NCI-H2029 treated with DMSO at 0.1 percent for 48 hours (cell line): ENCODE measurements around the gene MAGEB10.
"Not testable (repeated sequence)": the region's sequence is repeated elsewhere in the genome, so short reads cannot be mapped to it uniquely, and the experiment has no call there.

Source experiments
- DNase-seq: peaks from one replicate; lab custom pipeline; 2025; lab: John Stamatoyannopoulos, UW

MAGEB10 gene

DNA sequence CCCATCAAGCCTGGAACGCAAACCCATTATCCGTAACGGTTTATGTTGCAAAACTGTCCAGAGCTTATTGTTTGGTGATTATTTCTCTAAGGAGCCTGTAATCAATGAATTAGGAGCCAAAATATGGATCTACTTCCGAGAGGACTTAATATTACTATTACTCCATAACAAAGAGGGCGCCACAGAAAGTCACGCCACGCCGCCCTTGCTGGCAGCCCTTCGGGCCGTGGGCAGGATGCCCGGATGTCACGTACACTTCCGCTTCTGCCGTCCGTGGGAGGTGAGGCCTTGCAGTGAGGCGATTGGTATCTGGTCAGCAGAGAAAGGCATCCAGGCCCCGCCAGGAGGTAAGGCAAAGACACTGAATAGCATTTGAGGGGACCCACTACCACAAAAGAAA, at the start of gene MAGEB10:
MAGEB10 (plus strand) TSS at position 301 of the 400 bp plus-strand sequence. CDS start 13,317 bp downstream, outside the sequence.
- no peak for DNase-seq

DNA sequence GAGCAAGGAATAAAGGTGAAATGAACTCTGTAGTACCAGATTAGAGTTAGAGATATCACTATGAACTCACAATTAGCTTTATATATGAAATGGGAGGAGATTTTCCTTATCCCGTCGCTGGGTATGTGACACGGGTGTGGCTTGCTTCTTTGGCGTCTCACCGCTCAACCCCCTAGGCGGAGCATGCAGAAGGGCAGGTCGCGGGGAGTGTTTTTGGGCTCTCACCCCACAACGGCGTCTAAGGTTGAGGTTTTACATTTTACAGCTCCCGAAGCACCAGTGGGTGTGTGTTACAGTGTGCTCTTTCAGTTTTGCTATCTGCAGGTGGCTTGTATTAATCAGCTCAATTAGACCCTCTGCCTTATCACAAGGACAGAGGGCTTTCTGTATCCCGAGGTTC, 42.1 kb upstream of the MAGEB10 start:
- DNase-seq: no peak

- DNase-seq: no peak
Measured at GRCh38 chrX:27767387-27767786, 40.4 kb upstream of the MAGEB10 start.

GRCh38 chrX:27775984-27776383, 31.8 kb upstream of the MAGEB10 start:
- no peak for DNase-seq

DNA sequence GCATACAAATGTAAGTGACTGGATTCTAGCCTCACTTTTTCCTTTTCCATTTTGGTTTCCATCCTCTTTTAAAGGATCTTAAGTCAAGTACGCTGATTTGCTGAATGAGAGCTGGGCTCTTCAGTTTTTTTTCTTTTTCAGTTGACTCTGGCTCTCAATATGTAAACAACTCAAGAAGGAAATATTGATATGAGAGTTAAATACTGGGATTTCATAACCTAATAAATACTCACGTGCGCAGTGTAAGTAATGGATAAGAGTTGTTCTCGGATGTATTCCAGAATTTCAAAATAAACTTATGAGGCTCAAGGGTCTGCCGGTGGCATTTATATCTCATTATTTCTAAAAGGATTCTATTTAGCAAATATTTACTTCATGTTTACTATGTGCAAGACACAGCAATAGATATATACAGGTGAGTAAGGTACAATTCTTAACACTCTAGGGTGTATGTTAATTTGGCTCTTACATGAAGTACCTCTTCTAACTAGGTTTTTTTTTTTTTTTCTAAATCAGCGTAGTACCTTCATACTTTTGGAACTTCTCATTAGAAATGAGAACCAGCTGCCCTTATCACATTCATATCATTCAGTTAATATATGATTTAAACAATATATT, 11.0 kb upstream of the MAGEB10 start:
- DNase-seq: no peak

DNA sequence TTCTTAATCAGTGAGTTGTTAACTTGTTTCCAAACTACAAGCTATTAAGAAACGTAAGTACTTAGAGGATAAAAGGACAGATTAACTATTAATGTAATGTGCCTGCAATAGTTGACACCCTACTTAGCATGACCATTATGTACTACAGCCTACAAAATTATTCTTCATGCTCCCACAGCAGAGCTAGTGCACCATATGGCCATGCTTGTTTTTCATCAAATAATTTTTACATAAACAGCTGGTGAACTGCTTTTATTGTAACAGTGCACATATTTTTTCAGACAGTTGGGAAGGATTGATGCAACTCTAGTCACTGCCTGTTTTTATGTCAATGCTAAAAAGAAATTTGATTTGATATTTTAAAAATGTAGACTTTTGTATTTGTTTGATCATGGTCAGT, 10.2 kb upstream of the MAGEB10 start:
- DNase-seq: no peak

DNA sequence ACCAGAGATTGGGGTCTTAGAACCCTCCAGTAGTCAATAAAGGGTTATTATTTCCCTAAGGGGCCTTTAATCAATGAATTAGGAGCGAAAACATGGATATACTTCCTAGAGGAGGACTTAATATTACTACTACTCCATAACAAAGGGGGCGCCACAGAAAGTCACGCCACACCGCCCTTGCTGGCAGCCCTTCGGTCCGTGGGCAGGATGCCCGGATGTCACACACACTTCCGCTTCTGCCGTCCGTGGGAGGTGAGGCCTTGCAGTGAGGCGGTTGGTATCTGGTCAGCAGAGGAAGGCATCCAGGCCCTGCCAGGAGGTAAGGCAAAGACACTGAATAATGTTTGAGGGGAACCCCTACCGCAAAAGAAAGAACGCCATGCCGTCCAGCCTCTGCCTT, 436 bp downstream of the MAGEB10 start:
- no peak for DNase-seq

GRCh38 chrX:27808991-27809859, 1.4 kb downstream of the MAGEB10 start:
- DNase-seq: not testable (repeated sequence)

DNA sequence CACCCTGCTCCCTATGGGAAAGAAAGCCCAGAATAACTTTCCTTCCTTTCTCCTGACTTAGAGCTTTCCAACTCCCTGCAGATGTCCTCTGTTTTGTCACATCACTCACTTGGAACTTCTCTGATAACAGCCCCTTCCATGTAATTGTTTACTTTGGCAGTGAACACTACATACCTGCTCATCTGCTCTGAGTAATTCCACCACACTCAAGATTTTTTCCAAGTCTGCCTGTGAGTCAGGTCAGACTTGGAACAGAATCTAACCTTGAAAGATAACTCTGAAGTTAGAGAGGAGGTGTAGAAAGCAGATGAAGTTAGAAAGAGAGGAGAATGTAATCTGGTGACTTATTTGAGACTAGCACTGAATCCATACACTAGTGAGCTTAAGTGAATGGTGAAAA, 7.4 kb downstream of the MAGEB10 start:
- no peak for DNase-seq

GRCh38 chrX:27823812-27824211, 16.0 kb downstream of the MAGEB10 start:
- DNase-seq: no peak

DNA sequence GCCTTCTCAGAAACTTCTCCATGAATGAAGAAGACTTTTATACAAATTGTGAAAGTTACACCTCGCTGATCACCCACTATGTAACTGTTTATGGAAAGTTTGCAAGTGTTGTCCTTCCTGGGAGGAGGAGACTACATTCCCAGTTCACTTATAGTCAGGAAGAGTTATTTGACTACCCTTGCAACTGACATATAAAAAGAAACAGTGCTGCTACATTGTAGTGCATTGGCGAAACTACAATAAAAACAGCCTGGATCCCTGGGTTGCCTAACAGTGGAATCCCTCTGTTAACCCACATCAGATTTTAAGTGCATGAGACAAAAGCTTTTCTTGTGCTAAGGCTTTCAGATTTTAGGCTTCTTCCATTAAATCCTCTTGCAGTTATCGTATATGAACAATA, 30.4 kb downstream of the MAGEB10 start:
- DNase-seq: no peak

- no peak for DNase-seq
Measured at GRCh38 chrX:27840881-27841280, 33.1 kb downstream of the MAGEB10 start.

DNA sequence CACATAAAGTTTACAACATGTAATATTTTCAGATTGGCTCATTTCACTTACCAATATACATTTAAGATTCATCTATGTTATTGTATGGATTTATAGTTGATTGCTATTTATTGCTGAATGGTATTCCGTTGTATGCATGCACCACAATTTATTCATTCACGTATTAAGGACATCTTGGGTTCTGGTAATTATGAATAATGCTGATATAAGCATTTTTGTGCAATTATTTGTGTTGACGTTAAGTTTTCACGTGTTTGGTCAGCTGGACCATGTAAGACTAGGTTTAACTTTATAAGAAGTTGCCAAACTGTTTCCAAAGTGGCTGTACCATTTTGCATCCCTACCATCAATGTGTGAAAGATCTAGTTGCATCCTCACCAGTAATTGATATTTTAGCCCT, 35.1 kb downstream of the MAGEB10 start:
- no peak for DNase-seq

- no peak for DNase-seq
Measured at GRCh38 chrX:27860337-27860736, 52.5 kb downstream of the MAGEB10 start.

- no peak for DNase-seq
Measured at GRCh38 chrX:27863809-27864208, 56.0 kb downstream of the MAGEB10 start.
